CD4-positive, alpha-beta T cell (primary cell): ENCODE measurements around the gene THSD7A. TPM values are rescaled to one million over a fixed set of nuclear protein-coding genes. Genes with fewer than 3 reads are reported as not detected.

Experiments used
- ATAC-seq: fragments of 200-7000 bp; cut with Tn5 transposase; one replicate; pipeline ENCODE4 v1.10.0; 2022; ENCODE audit warnings: mild to moderate bottlenecking; ENCODE audit not compliant: poor library complexity
- CTCF ChIA-PET: fragments of 350-600 bp; sonication (Branson Sonifier 250); formaldehyde crosslinking; loops from one replicate; lab custom pipeline; 2021; ENCODE audit warnings: antibody characterized with exemption, inconsistent platforms; lab: Charles Lee
- POLR2A ChIA-PET: fragments of 350-600 bp; sonication (Branson Sonifier 250); formaldehyde crosslinking; loops from one replicate; lab custom pipeline; 2021; ENCODE audit warnings: antibody characterized with exemption, inconsistent platforms; lab: Charles Lee
- DNase-seq, 14 experiments: peaks; one replicate each; pipeline ENCODE4 v3.0.0-alpha.2; 2013 to 2020; ENCODE audit warnings: mixed read lengths in 2 of 14
- H3K27ac ChIP-seq, 2 donors: one replicate each; pipeline versions ENCODE4 v1.5.1 to v1.7.0; 2013; ENCODE audit warnings: low read length in 2 of 2, low read depth in 1 of 2, mild to moderate bottlenecking in 1 of 2
- H3K27me3 ChIP-seq, 2 experiments: 1 replicate in 1 of 2; 2 replicates in 1 of 2; pipeline versions ENCODE4 v1.6.1 to v1.7.0; 2013; ENCODE audit warnings: low read length in 2 of 2, control low read depth in 1 of 2, mild to moderate bottlenecking in 1 of 2, moderate library complexity in 1 of 2; ENCODE audit not compliant: insufficient read depth in 2 of 2, control insufficient read depth in 1 of 2
- H3K36me3 ChIP-seq: one replicate; pipeline ENCODE4 v1.6.1; 2013; ENCODE audit warnings: low read length, control low read depth; ENCODE audit not compliant: insufficient read depth
- H3K4me1 ChIP-seq: one replicate; pipeline ENCODE4 v1.6.1; 2013; ENCODE audit warnings: low read length, control low read depth; ENCODE audit not compliant: insufficient read depth
- H3K4me3 ChIP-seq: one replicate; pipeline ENCODE4 v1.5.1; 2013; ENCODE audit warnings: mild to moderate bottlenecking, low read length, moderate library complexity
- H3K9me3 ChIP-seq, 2 experiments: 1 replicate in 1 of 2; 2 replicates in 1 of 2; pipeline versions ENCODE4 v1.6.1 to v1.7.0; 2013; ENCODE audit warnings: low read length in 2 of 2, mild to moderate bottlenecking in 2 of 2, control low read depth in 1 of 2, moderate library complexity in 1 of 2; ENCODE audit not compliant: control insufficient read depth in 1 of 2, insufficient read depth in 1 of 2
- H3K27ac Mint-ChIP-seq: one replicate; pipeline ENCODE4 v1.8.0; 2020; ENCODE audit warnings: mixed read lengths
- H3K27me3 Mint-ChIP-seq: one replicate; pipeline ENCODE4 v1.8.0; 2021; ENCODE audit warnings: mixed read lengths
- H3K36me3 Mint-ChIP-seq: one replicate; pipeline ENCODE4 v1.8.0; 2021; ENCODE audit warnings: low read depth, mixed read lengths
- H3K4me1 Mint-ChIP-seq: one replicate; pipeline ENCODE4 v1.8.0; 2021; ENCODE audit warnings: low read depth, mixed read lengths
- H3K4me3 Mint-ChIP-seq: one replicate; pipeline ENCODE4 v1.8.0; 2020; ENCODE audit warnings: mild to moderate bottlenecking, mixed read lengths
- H3K9me3 Mint-ChIP-seq: one replicate; pipeline ENCODE4 v1.8.0; 2020; ENCODE audit warnings: mixed read lengths
- intact Hi-C, 2 experiments: fragments of 100-400 bp; cut with DNase I in 1 of 2; cut with micrococcal nuclease in 1 of 2; formaldehyde crosslinking; loops; one replicate each; pipeline versions ENCODE4 v1.15.1 to v1.9.0; 2023 to 2025; cut with DNase I, micrococcal nuclease
- total RNA-seq, 174 experiments: library from RNA in 2 of 174; stranded (reverse) in 2 of 174; gene quantifications; one replicate each; pipeline ENCODE4 v1.2.3 and lab custom pipeline; 2021 to 2026
- TF ChIP-seq, protein P1 (sequence below): fragments of 200-600 bp; IDR thresholded peaks from one replicate; pipeline ENCODE4 v1.8.0; 2022; ENCODE audit warnings: antibody characterized with exemption, mild to moderate bottlenecking

THSD7A gene
- total RNA-seq, 2 experiments from 2014 or later = not detected

DNA sequence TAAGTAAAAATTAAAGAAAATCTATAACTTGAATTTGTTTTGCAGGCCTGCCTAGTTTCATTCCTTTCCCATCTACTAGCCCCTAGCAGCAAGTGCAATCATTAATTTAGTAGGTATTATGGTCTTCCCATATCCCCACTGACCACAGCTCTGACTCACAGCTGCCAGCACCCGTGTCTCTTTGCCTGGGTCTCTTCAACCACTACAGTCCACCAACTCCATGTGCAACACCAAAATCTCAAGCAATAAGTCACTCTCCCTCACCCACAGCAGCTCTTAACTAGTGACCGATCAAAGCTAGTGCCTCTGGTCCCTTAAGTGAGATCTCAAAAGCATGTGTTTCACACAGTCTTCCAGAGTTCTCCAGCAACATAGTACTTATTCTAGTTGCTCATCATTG, 26.0 kb upstream of the THSD7A start:
- intact Hi-C loops = no loop called here
- Histone ChIP-seq H3K27me3 (no peaks in the 10 kb centered on the region), H3K27ac (no peak overlapping the region), H3K36me3 (no peaks in the 10 kb centered on the region), H3K4me1 (no peaks in the 10 kb centered on the region), H3K4me3 (no peak overlapping the region), H3K9me3 (peaks cover 0 to 4% of the 10 kb centered on the region in 2 experiments)
- no peak for DNase-seq
- Mint-ChIP-seq H3K4me1 (no peaks in the 10 kb centered on the region), H3K9me3 (no peaks in the 10 kb centered on the region), H3K36me3 (no peaks in the 10 kb centered on the region), H3K27ac (no peak overlapping the region), H3K4me3 (no peak overlapping the region), H3K27me3 (no peaks in the 10 kb centered on the region)
- POLR2A ChIA-PET = no interaction called here
- CTCF ChIA-PET = no interaction called here
- TF ChIP-seq, protein P1, sequence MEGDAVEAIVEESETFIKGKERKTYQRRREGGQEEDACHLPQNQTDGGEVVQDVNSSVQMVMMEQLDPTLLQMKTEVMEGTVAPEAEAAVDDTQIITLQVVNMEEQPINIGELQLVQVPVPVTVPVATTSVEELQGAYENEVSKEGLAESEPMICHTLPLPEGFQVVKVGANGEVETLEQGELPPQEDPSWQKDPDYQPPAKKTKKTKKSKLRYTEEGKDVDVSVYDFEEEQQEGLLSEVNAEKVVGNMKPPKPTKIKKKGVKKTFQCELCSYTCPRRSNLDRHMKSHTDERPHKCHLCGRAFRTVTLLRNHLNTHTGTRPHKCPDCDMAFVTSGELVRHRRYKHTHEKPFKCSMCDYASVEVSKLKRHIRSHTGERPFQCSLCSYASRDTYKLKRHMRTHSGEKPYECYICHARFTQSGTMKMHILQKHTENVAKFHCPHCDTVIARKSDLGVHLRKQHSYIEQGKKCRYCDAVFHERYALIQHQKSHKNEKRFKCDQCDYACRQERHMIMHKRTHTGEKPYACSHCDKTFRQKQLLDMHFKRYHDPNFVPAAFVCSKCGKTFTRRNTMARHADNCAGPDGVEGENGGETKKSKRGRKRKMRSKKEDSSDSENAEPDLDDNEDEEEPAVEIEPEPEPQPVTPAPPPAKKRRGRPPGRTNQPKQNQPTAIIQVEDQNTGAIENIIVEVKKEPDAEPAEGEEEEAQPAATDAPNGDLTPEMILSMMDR = no peak
- ATAC-seq = no peak

GRCh38 chr7:11848251-11848650, 16.3 kb upstream of the THSD7A start:
- DNase-seq (no peak), ATAC-seq (no peak)
- TF ChIP-seq, protein P1 = no peak
- intact Hi-C loops = no loop called here
- Histone ChIP-seq H3K9me3 (no peaks in the 10 kb centered on the region), H3K27me3 (no peaks in the 10 kb centered on the region), H3K27ac (no peak overlapping the region), H3K36me3 (no peaks in the 10 kb centered on the region), H3K4me3 (no peak overlapping the region), H3K4me1 (no peaks in the 10 kb centered on the region)
- Mint-ChIP-seq H3K27me3 (no peaks in the 10 kb centered on the region), H3K4me3 (no peak overlapping the region), H3K27ac (no peak overlapping the region), H3K9me3 (peaks cover 2% of the 10 kb centered on the region), H3K36me3 (no peaks in the 10 kb centered on the region), H3K4me1 (no peaks in the 10 kb centered on the region)
- ChIA-PET CTCF (no interaction called here), POLR2A (no interaction called here)

DNA sequence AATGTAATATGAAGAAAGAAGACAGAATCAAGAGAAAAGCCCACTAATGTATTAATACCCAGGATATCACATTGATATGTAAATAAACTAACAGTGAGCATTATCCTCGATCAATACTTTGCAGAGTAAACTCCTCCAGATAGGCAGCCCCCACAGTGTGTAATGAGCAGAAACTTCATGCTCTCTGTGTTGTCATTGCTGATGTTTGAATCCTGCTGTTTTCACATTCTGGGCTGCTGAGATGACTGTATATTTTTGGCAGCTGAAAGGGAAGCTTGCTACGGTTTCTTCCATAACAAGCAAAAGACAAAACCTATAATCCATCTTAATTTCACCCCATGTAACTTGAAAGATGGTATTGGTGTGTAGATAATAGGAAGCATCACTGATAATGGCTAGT, 15.3 kb upstream of the THSD7A start:
- Mint-ChIP-seq H3K4me3 (no peak overlapping the region), H3K27ac (no peak overlapping the region), H3K36me3 (no peaks in the 10 kb centered on the region), H3K4me1 (no peaks in the 10 kb centered on the region), H3K9me3 (peaks cover under 1% of the 10 kb centered on the region), H3K27me3 (no peaks in the 10 kb centered on the region)
- Histone ChIP-seq H3K27me3 (no peaks in the 10 kb centered on the region), H3K27ac (no peak overlapping the region), H3K4me3 (no peak overlapping the region), H3K9me3 (no peaks in the 10 kb centered on the region), H3K4me1 (no peaks in the 10 kb centered on the region), H3K36me3 (no peaks in the 10 kb centered on the region)
- intact Hi-C loops = no loop called here
- DNase-seq (no peak), ATAC-seq (no peak)
- TF ChIP-seq, protein P1 = no peak
- POLR2A ChIA-PET = no interaction called here
- CTCF ChIA-PET = no interaction called here
